DMS79 (cell line): Measurements from ENCODE around the gene KCNT1.

Experiments used
- DNase-seq: peaks from one replicate; lab custom pipeline; 2025; lab: John Stamatoyannopoulos, UW

The KCNT1 gene

GRCh38 chr9:135819905-135820304 lies 117.9 kb downstream of the KCNT1 start:
- no peak for DNase-seq

- no peak for DNase-seq
These were observed 118.7 kb downstream of the KCNT1 start for GRCh38 chr9:135820661-135821060.

GRCh38 chr9:135821116-135821515 lies 119.1 kb downstream of the KCNT1 start:
- DNase-seq, result no peak

- DNase-seq, result no peak
These were observed 119.9 kb downstream of the KCNT1 start for GRCh38 chr9:135821733-135822373.

- DNase-seq, result no peak
These were observed 120.4 kb downstream of the KCNT1 start for GRCh38 chr9:135822374-135822755.

- DNase-seq, result no peak
These were observed 121.1 kb downstream of the KCNT1 start for GRCh38 chr9:135823036-135823435.

- DNase-seq, result no peak
These were observed 123.6 kb downstream of the KCNT1 start for GRCh38 chr9:135825435-135826187.

GRCh38 chr9:135826188-135826545 lies 124.2 kb downstream of the KCNT1 start:
- DNase-seq, result no peak

GRCh38 chr9:135827301-135827700 lies 125.3 kb downstream of the KCNT1 start:
- no peak for DNase-seq

- DNase-seq, result no peak
These were observed 126.0 kb downstream of the KCNT1 start for GRCh38 chr9:135827866-135828580.

GRCh38 chr9:135828656-135829055 lies 126.7 kb downstream of the KCNT1 start:
- DNase-seq, result no peak

GRCh38 chr9:135830496-135830895 lies 128.5 kb downstream of the KCNT1 start:
- no peak for DNase-seq

GRCh38 chr9:135833864-135834263 lies 131.9 kb downstream of the KCNT1 start:
- no peak for DNase-seq

GRCh38 chr9:135835131-135835530 lies 133.1 kb downstream of the KCNT1 start:
- no peak for DNase-seq

GRCh38 chr9:135839516-135839915 lies 137.5 kb downstream of the KCNT1 start:
- DNase-seq, result no peak

- no peak for DNase-seq
These were observed 138.1 kb downstream of the KCNT1 start for GRCh38 chr9:135840107-135840506.

GRCh38 chr9:135840539-135840938 lies 138.6 kb downstream of the KCNT1 start:
- no peak for DNase-seq
